B cell (primary cell): ENCODE data around the gene P4HA2. TPM values are rescaled to one million over a fixed set of nuclear protein-coding genes. Genes with fewer than 3 reads are reported as not detected.

Source experiments
- ATAC-seq: fragments of 200-7000 bp; cut with Tn5 transposase; one replicate; pipeline ENCODE4 v1.10.0; 2021; ENCODE audit warnings: low read depth, mild to moderate bottlenecking, moderate number of reproducible peaks, moderate library complexity
- CTCF ChIA-PET: fragments of 350-600 bp; sonication (Branson Sonifier 250); formaldehyde crosslinking; loops from one replicate; lab custom pipeline; 2021; ENCODE audit warnings: antibody characterized with exemption, inconsistent platforms; lab: Charles Lee
- POLR2A ChIA-PET: fragments of 350-600 bp; sonication (Branson Sonifier 250); formaldehyde crosslinking; loops from one replicate; lab custom pipeline; 2021; ENCODE audit warnings: antibody characterized with exemption; lab: Charles Lee
- DNase-seq: peaks from one replicate; pipeline ENCODE4 v3.0.0; 2013
- H2AFZ ChIP-seq: 2 replicates; pipeline ENCODE4 v1.6.1; 2012; ENCODE audit warnings: mild to moderate bottlenecking, low read depth, low read length; ENCODE audit not compliant: insufficient read depth, poor library complexity, severe bottlenecking
- H3K27ac ChIP-seq, 2 donors: 1 replicate in 1 of 2; 2 replicates in 1 of 2; pipeline ENCODE4 v1.5.1; 2012 to 2013; ENCODE audit warnings: low read length in 2 of 2, mild to moderate bottlenecking in 2 of 2, moderate library complexity in 1 of 2
- H3K27me3 ChIP-seq, 4 experiments: fragments of 200-600 bp in 1 of 4; sonication (generic) in 1 of 4; replicated peaks in 1 of 4; 1 replicate in 2 of 4; 2 replicates in 2 of 4; pipeline versions ENCODE4 v1.6.1 to v1.7.0; 2013 to 2016; ENCODE audit warnings: low read length in 3 of 4, mild to moderate bottlenecking in 2 of 4, mixed read lengths in 1 of 4, moderate library complexity in 1 of 4; ENCODE audit not compliant: insufficient read depth in 4 of 4, control insufficient read depth in 3 of 4; ENCODE audit errors: control extremely low read depth in 1 of 4
- H3K36me3 ChIP-seq, 2 experiments: replicated peaks in 1 of 2; 1 replicate in 1 of 2; 2 replicates in 1 of 2; pipeline versions ENCODE4 v1.6.1 to v1.7.1; 2013; ENCODE audit warnings: low read length in 1 of 2; ENCODE audit not compliant: insufficient read depth in 2 of 2, control insufficient read depth in 1 of 2; ENCODE audit errors: control extremely low read depth in 1 of 2, extremely low read depth in 1 of 2
- H3K4me1 ChIP-seq, 2 donors: fragments of 200-600 bp in 1 of 2; sonication (generic) in 1 of 2; 1 replicate in 1 of 2; 2 replicates in 1 of 2; pipeline versions ENCODE4 v1.5.1 to v1.6.1; 2013 to 2017; ENCODE audit warnings: low read length in 2 of 2; ENCODE audit not compliant: control insufficient read depth in 2 of 2, insufficient read depth in 2 of 2
- H3K4me2 ChIP-seq: replicated peaks from 2 replicates; pipeline ENCODE3; 2012; ENCODE audit warnings: mild to moderate bottlenecking, low read depth, low read length; ENCODE audit not compliant: poor library complexity, severe bottlenecking
- H3K4me3 ChIP-seq, 5 experiments: fragments of 200-600 bp in 1 of 5; sonication (generic) in 1 of 5; 1 replicate in 3 of 5; 2 replicates in 2 of 5; pipeline versions ENCODE4 v1.5.1 to v1.7.0; 2011 to 2016; ENCODE audit warnings: low read length in 4 of 5, mild to moderate bottlenecking in 4 of 5, low read depth in 2 of 5, control low read depth in 1 of 5, moderate library complexity in 1 of 5; ENCODE audit not compliant: insufficient read depth in 1 of 5; ENCODE audit errors: control extremely low read depth in 1 of 5, extremely low read depth in 1 of 5
- H3K79me2 ChIP-seq: fragments of 200-600 bp; sonication (generic); one replicate; pipeline ENCODE4 v1.6.0; 2016; ENCODE audit warnings: low read length; ENCODE audit not compliant: control insufficient read depth, insufficient read depth
- H3K9ac ChIP-seq: fragments of 200-600 bp; sonication (generic); 2 replicates; pipeline ENCODE4 v1.6.1; 2017; ENCODE audit warnings: mild to moderate bottlenecking, low read length, moderate library complexity
- H3K9me3 ChIP-seq, 3 donors: one replicate each; pipeline versions ENCODE4 v1.6.1 to v1.7.1; 2013; ENCODE audit warnings: low read length in 2 of 3; ENCODE audit not compliant: control insufficient read depth in 2 of 3, insufficient read depth in 1 of 3; ENCODE audit errors: control extremely low read depth in 1 of 3
- H4K20me1 ChIP-seq: 2 replicates; pipeline ENCODE4 v1.6.0; 2012; ENCODE audit warnings: mild to moderate bottlenecking, low read length; ENCODE audit not compliant: insufficient read depth, control insufficient read depth, poor library complexity, severe bottlenecking
- H3K27ac Mint-ChIP-seq: one replicate; pipeline ENCODE4 v1.8.0; 2021; ENCODE audit warnings: mixed read lengths
- H3K27me3 Mint-ChIP-seq: one replicate; pipeline ENCODE4 v1.8.0; 2021; ENCODE audit warnings: mixed read lengths
- H3K4me1 Mint-ChIP-seq: one replicate; pipeline ENCODE4 v1.8.0; 2021; ENCODE audit warnings: mixed read lengths
- H3K4me3 Mint-ChIP-seq: one replicate; pipeline ENCODE4 v1.8.0; 2021; ENCODE audit warnings: mixed read lengths
- H3K9me3 Mint-ChIP-seq: one replicate; pipeline ENCODE4 v1.8.0; 2022; ENCODE audit warnings: mixed read lengths; ENCODE audit not compliant: insufficient read depth
- EZH2 ChIP-seq: IDR thresholded peaks from 2 replicates; pipeline ENCODE4 v1.6.1; 2012; ENCODE audit warnings: borderline replicate concordance, low read depth, mild to moderate bottlenecking, moderate library complexity, low read length; ENCODE audit not compliant: insufficient read depth, poor library complexity, severe bottlenecking
- WGBS: methylation state at CpG from one replicate; pipeline ENCODE4 v1.1.5; 2013; ENCODE audit warnings: missing lambda C conversion rate; ENCODE audit not compliant: insufficient coverage; 5-methylcytosine and 5-hydroxymethylcytosine counted together
- intact Hi-C: fragments of 100-400 bp; cut with micrococcal nuclease; formaldehyde crosslinking; loops from one replicate; pipeline ENCODE4 v1.10.0; 2022
- polyA plus RNA-seq: library from polyadenylated mRNA; depleted of rRNA; stranded (reverse); fragments of >200 nt; gene quantifications from 2 replicates; pipeline ENCODE4 v1.2.3, GENCODE V29; 2012
- total RNA-seq, 2 donors: library from RNA; stranded (reverse); fragments of 120-200 nt in 1 of 2; gene quantifications; 1 replicate in 1 of 2; 2 replicates in 1 of 2; pipeline versions ENCODE4 v1.2.3 to v1.2.4, GENCODE V29; 2013 to 2022
- TF ChIP-seq, protein P1 (sequence below): fragments of 200-600 bp; IDR thresholded peaks from one replicate; pipeline ENCODE4 v1.8.0; 2022; ENCODE audit warnings: antibody characterized with exemption, mild to moderate bottlenecking

Gene P4HA2
- total and polyA plus RNA-seq, 2 donors (not counting 1 experiment from before 2014, with no cell fraction given), result 0.09 to 0.25 TPM

DNA sequence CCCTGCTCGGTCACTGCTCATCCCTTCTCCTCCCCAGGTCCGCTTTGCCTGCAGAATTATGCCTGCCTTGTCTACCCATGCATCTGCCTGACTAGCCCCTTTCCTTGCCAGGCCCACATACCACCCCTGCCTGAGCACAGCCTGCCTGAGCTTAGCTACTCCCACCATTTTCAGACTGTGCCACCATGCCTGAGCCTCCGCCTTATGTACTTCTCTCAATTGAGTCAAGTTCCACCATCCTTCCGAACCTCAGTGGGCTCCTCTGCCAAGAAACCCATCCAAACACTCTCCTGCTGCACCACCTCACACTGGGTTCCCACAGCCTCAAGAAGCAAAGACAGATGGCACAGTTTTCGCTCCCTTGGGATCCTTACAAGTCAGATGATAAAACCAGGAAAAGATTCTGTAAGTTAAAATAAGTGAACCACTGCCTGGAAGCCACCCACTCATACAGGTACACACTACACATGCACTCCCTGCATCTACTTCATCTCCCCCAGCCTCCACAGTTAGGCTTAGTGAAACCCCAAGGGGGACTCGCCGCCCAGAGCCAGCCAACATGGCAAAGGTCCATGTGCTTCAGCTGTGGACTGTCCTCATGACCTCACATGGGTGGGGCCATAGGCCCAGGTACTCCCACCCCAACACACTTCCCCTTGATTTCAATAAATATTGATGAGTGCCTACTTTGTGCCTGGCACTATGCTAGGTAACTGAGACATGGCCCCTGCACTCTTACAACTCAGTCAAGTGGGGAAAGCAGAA is 23.1 kb downstream of the P4HA2 start:
- no peak overlapping the region for H3K27ac ChIP-seq
- CTCF ChIA-PET, result interaction anchor here (1.4 kb wide), 1 partner anchor 33 kb away, joined by 3 read pairs; no protein-coding TSS in a partner anchor
- 86% methylated on average over 6 of the region's 7 CpGs for WGBS
- DNase-seq (no peak), ATAC-seq (no peak)
- H3K9me3 ChIP-seq, result no peaks in the 10 kb centered on the region
- intact Hi-C loops, result no loop called here
- H2AFZ ChIP-seq, result no peak overlapping the region
- Mint-ChIP-seq H3K27me3 (no peaks in the 10 kb centered on the region), H3K9me3 (no peaks in the 10 kb centered on the region), H3K27ac (no peak overlapping the region), H3K4me3 (no peak overlapping the region), H3K4me1 (peaks cover 2% of the 10 kb centered on the region)
- H3K4me1 ChIP-seq, result peaks cover 0 to 4% of the 10 kb centered on the region in 2 donors
- TF ChIP-seq, protein P1, sequence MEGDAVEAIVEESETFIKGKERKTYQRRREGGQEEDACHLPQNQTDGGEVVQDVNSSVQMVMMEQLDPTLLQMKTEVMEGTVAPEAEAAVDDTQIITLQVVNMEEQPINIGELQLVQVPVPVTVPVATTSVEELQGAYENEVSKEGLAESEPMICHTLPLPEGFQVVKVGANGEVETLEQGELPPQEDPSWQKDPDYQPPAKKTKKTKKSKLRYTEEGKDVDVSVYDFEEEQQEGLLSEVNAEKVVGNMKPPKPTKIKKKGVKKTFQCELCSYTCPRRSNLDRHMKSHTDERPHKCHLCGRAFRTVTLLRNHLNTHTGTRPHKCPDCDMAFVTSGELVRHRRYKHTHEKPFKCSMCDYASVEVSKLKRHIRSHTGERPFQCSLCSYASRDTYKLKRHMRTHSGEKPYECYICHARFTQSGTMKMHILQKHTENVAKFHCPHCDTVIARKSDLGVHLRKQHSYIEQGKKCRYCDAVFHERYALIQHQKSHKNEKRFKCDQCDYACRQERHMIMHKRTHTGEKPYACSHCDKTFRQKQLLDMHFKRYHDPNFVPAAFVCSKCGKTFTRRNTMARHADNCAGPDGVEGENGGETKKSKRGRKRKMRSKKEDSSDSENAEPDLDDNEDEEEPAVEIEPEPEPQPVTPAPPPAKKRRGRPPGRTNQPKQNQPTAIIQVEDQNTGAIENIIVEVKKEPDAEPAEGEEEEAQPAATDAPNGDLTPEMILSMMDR, result no peak
- no peaks in the 10 kb centered on the region for H3K27me3 ChIP-seq
- POLR2A ChIA-PET, result no interaction called here
- no peaks in the 10 kb centered on the region for H3K36me3 ChIP-seq
- H3K9ac ChIP-seq, result no peak overlapping the region
- H3K4me3 ChIP-seq, result no peak overlapping the region
- no peaks in the 10 kb centered on the region for H3K79me2 ChIP-seq
- H4K20me1 ChIP-seq, result no peaks in the 10 kb centered on the region
- H3K4me2 ChIP-seq, result no peak overlapping the region

DNA sequence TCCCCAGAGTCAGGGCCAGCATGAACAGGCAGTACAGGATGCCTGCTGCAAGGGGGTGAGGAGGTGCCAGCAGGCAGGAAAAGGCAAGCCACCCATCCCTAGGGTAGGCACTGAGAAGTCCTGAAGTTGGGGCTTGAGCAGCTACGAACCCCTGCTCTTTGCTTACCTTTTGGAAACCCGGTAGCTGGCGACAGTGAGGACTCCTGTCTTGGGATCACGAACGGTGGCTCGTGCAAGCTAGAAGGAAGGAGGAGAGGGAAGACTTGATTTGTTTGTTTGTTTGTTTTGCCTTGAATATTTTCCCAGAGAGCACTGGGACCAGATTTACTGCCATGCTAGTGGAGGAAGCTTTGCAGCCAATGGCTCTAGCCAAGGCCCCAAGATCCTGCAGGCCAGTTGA is 23.7 kb downstream of the P4HA2 start:
- H3K36me3 ChIP-seq, result no peaks in the 10 kb centered on the region
- CTCF ChIA-PET, result no interaction called here
- H3K4me3 Mint-ChIP-seq, result no peak overlapping the region
- DNase-seq (no peak), ATAC-seq (no peak)
- intact Hi-C loops, result no loop called here
- POLR2A ChIA-PET, result no interaction called here
- no peak overlapping the region for H3K4me2 ChIP-seq
- H3K27ac ChIP-seq, result no peak overlapping the region
- H3K27me3 ChIP-seq, result no peaks in the 10 kb centered on the region
- WGBS, result 97% methylated on average over 6 of the region's 6 CpGs
- peaks cover 0 to 4% of the 10 kb centered on the region in 2 donors for H3K4me1 ChIP-seq
- no peaks in the 10 kb centered on the region for H4K20me1 ChIP-seq
- no peak overlapping the region for H2AFZ ChIP-seq
- TF ChIP-seq, protein P1, result no peak
- no peak for TF ChIP-seq EZH2
- no peaks in the 10 kb centered on the region for H3K27me3 Mint-ChIP-seq
- no peak overlapping the region for H3K27ac Mint-ChIP-seq
- H3K9ac ChIP-seq, result no peak overlapping the region
- H3K9me3 ChIP-seq, result no peaks in the 10 kb centered on the region
- H3K4me1 Mint-ChIP-seq, result peaks cover 2% of the 10 kb centered on the region
- H3K4me3 ChIP-seq, result no peak overlapping the region
- no peaks in the 10 kb centered on the region for H3K9me3 Mint-ChIP-seq
- H3K79me2 ChIP-seq, result no peaks in the 10 kb centered on the region
